HG03457 (cell line): ENCODE measurements around the gene SGMS1.
"Not testable (repeated sequence)": the region's sequence is repeated elsewhere in the genome, so short reads cannot be mapped to it uniquely, and the experiment has no call there.

Experiments used
- ATAC-seq: cut with Tn5 transposase; IDR thresholded peaks from one replicate; pipeline ENCODE4 v1.9.1; 2021; ENCODE audit warnings: moderate number of reproducible peaks; ENCODE audit not compliant: unreplicated experiment

The SGMS1 gene

DNA sequence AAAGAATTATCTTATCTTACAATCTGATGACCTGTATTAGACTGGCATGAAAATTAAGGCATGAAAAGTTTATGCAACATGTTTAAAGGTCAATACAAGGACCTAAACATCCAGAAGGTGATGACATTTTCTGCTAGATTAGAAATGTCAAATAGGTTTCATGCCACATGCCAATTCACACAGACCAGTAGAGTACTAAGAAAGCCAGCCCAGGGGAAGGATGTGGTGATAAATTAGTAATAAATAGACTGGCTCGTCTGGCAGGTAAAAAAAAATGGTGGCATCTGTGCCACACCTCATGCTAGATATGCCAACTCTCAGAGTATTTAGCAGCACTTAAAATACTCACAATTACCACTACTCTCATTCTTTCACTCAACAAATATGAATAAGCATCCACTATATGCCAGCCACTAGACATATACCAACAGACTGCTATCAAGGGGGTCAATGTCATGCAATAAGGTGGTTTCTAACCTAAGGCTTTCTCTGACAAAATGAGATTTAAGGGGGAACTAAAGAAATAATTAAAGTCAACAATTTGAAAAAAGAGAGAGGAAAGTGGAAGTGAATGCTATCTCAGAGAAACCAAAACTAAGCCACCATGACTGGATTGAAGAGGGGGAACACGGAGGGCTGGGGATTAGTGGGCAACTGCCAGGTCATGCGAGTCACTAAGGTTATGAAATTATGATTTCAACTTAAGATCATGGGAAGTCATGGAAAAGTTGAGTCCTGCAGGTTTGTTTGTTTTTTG, 83.5 kb downstream of the SGMS1 start:
- ATAC-seq = peak; percentile 44

- no peak for ATAC-seq
These were observed 85.0 kb downstream of the SGMS1 start for GRCh38 chr10:50538555-50539398.

DNA sequence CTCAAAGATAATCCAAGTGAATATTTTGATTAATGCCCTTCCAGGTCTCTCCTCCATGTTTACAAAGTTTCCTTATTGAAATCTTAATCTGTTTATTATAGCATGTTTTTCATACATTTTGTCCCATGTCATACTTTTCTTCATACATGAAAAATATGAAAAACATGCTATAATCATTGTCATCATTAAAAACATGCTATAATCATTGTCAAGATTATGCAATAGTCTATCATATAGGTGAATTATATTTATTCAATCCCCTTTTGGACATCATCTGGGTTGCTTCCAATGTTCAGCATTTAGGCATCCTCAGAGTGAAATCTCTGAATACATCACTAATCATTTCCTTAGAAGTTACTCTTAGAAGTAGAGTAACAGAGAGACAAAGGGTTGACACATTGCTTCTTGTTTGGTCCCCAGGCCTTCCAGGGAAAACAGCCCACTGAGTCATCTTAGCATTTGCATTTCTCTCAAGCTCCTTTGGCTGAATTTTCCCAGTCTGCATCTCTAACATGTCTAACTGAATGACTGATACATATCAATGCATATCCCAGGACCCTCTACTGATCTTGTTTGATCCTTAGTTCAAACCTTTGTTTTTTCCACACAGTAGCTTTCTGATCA, 87.0 kb downstream of the SGMS1 start:
- ATAC-seq = no peak

DNA sequence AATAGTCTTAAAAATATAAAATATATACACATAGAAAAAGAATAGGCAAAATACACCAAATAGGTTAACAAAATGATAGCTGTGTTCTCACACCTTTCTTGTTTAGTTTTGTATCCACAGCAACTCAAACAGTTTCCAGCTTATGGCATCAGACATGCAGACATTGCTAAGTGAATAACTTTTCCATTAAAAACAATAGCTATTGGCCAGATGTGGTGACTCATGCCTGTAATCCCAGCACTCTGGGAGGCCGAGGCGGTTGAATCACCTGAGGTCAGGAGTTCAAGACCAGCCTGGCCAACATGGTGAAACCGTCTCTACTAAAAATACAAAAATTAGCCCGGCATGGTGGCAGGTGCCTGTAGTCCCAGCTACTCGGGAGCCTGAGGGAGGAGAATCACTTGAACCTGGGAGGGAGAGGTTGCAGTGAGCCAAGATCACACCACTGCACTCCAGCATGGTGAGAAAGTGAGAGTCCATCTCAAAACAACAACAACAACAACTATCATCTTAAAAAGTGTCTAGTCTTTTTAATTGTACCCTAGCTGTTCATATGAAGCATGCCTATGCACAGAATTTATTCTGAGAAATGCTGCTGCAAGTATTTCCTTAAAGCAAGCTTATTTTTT, 88.9 kb downstream of the SGMS1 start:
- ATAC-seq = not testable (repeated sequence)

DNA sequence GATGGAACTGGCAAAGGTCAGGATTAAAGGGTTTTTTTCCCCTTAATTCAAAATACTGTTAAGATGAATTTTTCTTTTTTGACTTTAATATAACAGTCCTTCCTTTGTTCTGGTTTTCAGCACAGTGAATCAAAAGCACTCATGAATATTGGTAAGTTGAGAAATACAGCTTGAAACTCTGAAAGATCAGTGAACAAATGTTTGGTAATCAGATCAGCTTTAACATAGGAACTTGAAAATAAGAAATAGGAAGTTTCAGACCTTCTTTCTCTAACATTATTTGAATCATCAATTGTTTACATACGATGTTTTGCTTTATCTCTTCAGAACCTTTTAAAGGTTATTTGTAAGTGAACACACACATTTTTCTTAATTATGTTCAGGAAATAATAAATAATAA, 90.5 kb downstream of the SGMS1 start:
- no peak for ATAC-seq

DNA sequence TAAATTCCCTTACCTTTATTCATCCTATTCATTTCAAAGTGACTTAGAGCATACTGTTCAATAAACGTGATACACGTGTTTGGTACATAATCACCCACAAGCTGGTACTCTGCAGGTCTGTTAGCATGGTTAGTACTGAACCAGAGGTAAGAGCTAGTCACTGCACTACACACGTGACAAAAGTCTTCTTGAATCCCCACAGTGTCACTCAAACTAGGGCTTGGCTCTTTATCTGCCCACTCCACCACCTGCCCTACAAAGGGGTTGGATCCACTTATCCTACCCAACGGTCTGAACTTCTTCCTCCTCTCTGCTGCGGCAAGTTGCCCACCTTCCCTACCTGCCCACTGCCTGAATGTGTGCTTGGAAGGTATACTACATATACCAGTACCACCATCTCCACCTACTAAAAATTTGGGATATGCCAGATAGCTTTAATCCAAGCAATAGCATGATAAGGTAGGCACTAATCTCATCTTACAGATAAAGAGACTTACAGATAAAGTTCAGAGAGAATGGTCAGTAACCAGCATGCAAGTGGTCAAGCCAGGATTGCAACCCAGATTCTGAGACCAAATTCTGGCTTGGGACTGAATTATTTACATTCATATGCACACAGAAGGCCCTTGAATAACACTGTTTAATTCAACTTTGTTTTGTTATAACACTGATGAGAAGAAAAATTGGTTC, 92.2 kb downstream of the SGMS1 start:
- no peak for ATAC-seq

GRCh38 chr10:50529660-50530059, 94.1 kb downstream of the SGMS1 start:
- ATAC-seq = no peak

DNA sequence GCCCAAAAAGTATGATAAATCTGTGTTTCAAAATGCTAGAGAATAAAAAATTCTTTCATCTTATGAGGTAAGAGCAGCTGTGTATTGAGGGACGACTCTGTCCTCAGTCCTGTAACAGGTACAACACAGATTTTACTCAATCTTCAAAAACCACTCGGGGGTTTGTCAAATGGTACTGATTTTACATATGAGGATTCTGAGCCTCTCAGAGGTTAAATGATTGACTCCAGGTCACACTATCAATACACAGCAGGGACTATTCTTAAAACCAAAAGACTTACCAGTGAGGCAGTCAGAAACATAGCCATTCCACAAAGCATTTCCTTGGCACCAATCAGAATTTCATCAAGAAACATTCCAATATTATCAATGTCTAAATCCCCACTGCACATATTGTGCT, 95.5 kb downstream of the SGMS1 start:
- ATAC-seq = no peak

GRCh38 chr10:50527442-50528043, 96.2 kb downstream of the SGMS1 start:
- no peak for ATAC-seq

GRCh38 chr10:50526185-50526584, 97.6 kb downstream of the SGMS1 start:
- no peak for ATAC-seq

- ATAC-seq = no peak
These were observed 100.4 kb downstream of the SGMS1 start for GRCh38 chr10:50523357-50523756.

- ATAC-seq = no peak
These were observed 100.8 kb downstream of the SGMS1 start for GRCh38 chr10:50522908-50523307.

DNA sequence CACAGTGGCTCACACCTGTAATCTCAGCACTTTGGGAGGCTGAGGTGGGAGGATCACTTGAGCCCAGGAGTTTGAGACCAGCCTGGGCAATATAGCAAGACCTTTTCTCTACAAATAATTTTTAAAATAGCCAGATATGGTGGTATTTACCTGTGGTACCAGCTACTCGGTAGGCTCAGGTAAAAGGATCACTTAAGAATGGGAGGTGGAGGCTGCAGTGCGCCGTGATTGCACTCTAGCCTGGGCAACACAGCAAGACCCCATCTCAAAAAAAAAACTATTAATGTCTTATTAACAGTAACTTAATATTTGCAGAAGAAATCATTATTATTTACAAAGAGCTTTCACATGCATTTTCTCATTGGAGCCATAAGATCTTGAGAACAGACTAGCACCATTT, 103.6 kb downstream of the SGMS1 start:
- ATAC-seq = no peak

DNA sequence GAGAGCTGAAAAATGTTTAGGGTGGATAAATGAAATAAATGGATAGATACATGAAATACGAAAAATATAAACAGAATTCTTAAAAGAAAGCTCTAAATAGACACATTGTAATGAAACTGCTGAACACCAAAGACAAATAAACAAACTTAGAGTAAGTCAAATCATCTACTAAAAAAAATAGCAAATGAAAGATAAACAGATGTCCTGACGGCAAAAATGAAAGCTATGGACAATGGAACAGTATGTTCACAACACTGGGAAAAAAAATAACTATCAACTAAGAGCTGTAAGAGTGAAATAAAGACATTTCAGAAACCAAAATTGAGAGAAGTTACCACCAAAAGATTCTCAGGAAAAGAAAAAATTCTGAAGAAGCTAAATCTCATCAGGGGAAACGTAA, 106.1 kb downstream of the SGMS1 start:
- no peak for ATAC-seq

DNA sequence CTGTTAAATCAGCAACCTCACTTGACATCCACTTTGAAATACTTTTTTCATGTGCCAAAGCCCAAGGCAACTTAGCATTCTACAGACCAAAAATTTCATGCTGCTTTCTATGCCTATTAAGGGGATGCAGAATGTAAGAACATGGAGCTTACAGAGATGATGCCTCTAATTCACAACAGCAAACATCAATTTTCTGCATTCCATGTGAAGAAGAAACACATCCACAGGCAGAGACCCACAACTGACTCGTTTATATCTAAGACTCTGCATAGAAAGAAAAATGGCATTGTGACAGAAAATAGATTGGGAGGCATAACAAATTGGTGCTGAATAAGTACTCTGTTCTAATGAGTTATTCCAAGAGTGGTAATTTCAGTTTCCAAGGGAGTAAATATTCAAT, 107.6 kb downstream of the SGMS1 start:
- ATAC-seq = no peak

- ATAC-seq = no peak
These were observed 108.3 kb downstream of the SGMS1 start for GRCh38 chr10:50515420-50515819.

DNA sequence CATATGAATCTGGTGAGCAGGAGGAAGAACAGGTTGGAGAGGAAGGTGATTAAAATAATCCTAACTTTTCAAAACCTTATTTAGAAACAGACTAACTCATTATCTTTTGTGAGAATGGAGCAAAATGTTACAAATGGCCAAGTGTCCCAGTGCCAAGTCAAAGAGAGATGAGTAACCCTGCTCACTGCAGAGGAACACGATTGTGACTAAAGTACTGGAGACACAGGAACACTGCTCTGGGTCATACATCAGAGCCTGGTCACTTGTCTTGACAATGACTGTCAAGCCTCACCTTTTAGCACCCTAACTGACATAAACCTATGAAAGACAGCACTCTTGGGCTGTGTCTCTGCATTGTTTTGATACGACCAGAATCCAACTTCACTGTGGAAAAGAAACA, 108.8 kb downstream of the SGMS1 start:
- no peak for ATAC-seq

- ATAC-seq = no peak
These were observed 109.8 kb downstream of the SGMS1 start for GRCh38 chr10:50513956-50514355.

DNA sequence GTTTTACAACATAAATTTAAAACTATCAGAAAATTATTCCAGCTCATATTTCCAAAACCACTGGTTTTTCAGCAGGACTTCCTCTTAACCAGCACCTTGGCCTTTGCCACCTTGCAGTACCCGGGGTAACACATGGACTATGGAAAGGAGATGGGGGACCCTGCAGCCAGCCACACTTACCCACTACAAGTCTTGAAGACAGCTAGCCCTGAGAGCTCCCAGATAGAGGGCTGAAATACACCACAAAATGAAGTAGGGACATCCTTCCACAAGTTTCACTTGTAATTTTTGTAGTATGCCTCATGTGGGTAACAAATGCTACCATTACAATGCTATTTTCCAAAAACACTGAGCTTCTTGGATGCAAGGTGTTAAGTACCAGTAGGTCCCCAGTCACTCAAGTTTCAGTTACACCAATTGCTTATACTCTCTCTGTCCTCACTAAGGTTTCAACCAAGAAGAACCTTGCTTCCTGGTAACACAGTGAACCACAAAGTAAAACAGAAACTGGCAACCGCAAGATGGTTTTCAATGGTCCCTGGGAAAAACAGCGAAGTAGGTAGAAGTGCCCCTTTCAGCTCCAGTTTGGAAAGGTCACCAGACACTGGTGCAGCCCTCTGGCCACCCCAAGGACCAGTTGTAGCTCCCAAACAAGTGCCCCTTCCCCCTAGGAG, 110.9 kb downstream of the SGMS1 start:
- ATAC-seq = no peak

- no peak for ATAC-seq
These were observed 111.6 kb downstream of the SGMS1 start for GRCh38 chr10:50512214-50512595.
